ENCODE data around the gene GALR2. TPM values are rescaled to one million over a fixed set of nuclear protein-coding genes. Genes with fewer than 3 reads are reported as not detected.

GALR2 gene
- total RNA-seq, 1 experiment from 2014 or later, result not detected

DNA sequence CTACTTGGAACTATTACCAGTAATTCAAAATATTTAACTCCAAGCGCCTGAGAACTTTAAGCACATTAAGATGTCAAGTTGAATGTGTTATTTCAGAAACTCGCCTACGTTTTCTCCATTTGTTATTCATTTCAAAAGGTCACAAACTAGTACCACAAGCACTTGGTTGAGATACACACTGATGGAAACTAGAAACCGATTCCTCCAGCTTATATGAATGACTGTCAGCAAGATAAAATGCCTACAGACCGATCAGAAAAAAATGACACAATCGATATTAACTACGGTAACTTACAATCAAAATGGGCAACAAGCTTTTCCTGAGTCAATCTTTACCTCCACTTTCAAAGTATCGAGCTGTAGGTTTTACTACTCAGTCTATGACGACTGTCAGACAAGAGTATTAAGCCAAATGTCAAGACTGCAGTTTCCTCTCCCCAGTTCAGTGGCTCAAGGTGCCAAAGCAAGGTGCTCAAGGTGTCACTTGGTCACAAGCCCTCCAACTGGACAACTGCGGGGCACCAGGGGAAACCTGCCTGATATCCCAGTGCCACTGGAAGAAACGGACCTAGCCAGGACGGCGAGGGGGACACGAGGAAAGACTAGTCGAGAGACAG lies 2.9 kb upstream of the GALR2 start:
- no peak for DNase-seq (ENCODE audit: low spot score)
- Histone ChIP-seq H3K4me1 (ENCODE audit: insufficient read depth, low read length, poor library complexity, severe bottlenecking) (peaks cover 18% of the 10 kb centered on the region), H3K4me3 (ENCODE audit: low read depth, low read length, poor library complexity, severe bottlenecking) (peak overlapping the region; percentile 77), H3K36me3 (ENCODE audit: insufficient read depth, low read length, poor library complexity, severe bottlenecking) (peaks cover 10% of the 10 kb centered on the region), H3K27me3 (replicated peaks; ENCODE audit: insufficient read depth, low read depth, low read length, poor library complexity) (peaks cover 34% of the 10 kb centered on the region), H3K27ac (ENCODE audit: low read depth, low read length, poor library complexity, severe bottlenecking) (peak overlapping the region; percentile 88), H3K9me3 (ENCODE audit: low read depth, low read length, poor library complexity, severe bottlenecking) (no peaks in the 10 kb centered on the region)
- no peak for TF ChIP-seq EZH2 (IDR thresholded peaks at IDR 0.05; ENCODE audit: borderline replicate concordance, low read depth, low read length, poor library complexity, severe bottlenecking)
- TF ChIP-seq, protein P1, sequence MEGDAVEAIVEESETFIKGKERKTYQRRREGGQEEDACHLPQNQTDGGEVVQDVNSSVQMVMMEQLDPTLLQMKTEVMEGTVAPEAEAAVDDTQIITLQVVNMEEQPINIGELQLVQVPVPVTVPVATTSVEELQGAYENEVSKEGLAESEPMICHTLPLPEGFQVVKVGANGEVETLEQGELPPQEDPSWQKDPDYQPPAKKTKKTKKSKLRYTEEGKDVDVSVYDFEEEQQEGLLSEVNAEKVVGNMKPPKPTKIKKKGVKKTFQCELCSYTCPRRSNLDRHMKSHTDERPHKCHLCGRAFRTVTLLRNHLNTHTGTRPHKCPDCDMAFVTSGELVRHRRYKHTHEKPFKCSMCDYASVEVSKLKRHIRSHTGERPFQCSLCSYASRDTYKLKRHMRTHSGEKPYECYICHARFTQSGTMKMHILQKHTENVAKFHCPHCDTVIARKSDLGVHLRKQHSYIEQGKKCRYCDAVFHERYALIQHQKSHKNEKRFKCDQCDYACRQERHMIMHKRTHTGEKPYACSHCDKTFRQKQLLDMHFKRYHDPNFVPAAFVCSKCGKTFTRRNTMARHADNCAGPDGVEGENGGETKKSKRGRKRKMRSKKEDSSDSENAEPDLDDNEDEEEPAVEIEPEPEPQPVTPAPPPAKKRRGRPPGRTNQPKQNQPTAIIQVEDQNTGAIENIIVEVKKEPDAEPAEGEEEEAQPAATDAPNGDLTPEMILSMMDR (conservative IDR thresholded peaks at IDR 0.05; ENCODE audit: low read depth, low read length), result no peak
- BruUV-seq (replicated peaks), result TSS peak; percentile 75
- CTCF ChIA-PET, result no interaction called here
- POLR2A ChIA-PET (ENCODE audit: low non-redundant PET), result no interaction called here
- intact Hi-C loops (cut with micrococcal nuclease; ENCODE audit: unreplicated experiment), result loop anchor here (10.0 kb wide), 1 partner anchor 57 kb away; no protein-coding TSS in a partner anchor

DNA sequence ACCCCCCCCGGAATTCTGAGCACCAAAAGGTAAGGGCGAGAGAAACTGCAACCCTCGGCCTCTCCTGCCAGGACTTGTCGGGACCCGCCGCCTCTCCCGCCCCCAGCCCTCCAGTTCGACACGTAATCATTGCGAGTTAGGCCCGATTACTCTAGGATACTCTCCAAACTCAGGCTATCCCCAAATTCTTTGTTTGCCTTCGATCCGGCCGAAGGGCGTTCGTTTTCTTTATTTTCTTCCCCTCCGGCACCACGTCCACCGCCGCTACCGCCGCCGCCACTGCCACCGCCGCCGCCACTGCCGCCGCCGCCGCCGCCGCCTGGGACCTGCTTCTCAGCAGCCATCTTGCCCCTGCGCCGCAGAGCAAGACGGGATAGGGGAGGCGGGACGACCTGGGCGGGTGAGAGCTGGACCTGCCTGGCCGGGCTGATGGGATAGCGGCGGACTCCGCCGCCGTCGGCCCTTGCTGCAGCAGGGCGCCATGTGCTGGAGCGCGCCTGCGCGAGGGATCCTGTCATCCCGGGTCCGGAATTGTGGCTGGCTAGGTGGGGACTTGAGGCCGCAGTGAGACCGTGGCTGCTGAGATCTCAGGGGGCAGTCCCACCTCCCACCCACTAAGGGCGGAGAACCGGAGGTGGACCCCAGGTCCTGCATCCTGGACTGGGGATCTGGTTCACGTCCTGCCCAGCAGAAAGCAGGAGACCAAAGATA lies 2.3 kb upstream of the GALR2 start, which contains the start of gene SRP68:
SRP68 (minus strand) TSS at position 370 of the 711 bp plus-strand sequence; CDS start at position 344, 26 bp downstream.
- ChIA-PET POLR2A (ENCODE audit: low non-redundant PET) (no interaction called here), CTCF (no interaction called here)
- no TSS peak for BruUV-seq (replicated peaks)
- Histone ChIP-seq H3K36me3 (ENCODE audit: insufficient read depth, low read length, poor library complexity, severe bottlenecking) (peaks cover 4% of the 10 kb centered on the region), H3K27ac (ENCODE audit: low read depth, low read length, poor library complexity, severe bottlenecking) (peak within 1 kb of the TSS; percentile 88), H3K9me3 (ENCODE audit: low read depth, low read length, poor library complexity, severe bottlenecking) (no peaks in the 10 kb centered on the region), H3K27me3 (replicated peaks; ENCODE audit: insufficient read depth, low read depth, low read length, poor library complexity) (peaks cover 40% of the 10 kb centered on the region), H3K4me3 (ENCODE audit: low read depth, low read length, poor library complexity, severe bottlenecking) (peak within 1 kb of the TSS; percentile 77), H3K4me1 (ENCODE audit: insufficient read depth, low read length, poor library complexity, severe bottlenecking) (peaks cover 18% of the 10 kb centered on the region)
- TF ChIP-seq, protein P1 (conservative IDR thresholded peaks at IDR 0.05; ENCODE audit: low read depth, low read length), result no peak
- TF ChIP-seq EZH2 (IDR thresholded peaks at IDR 0.05; ENCODE audit: borderline replicate concordance, low read depth, low read length, poor library complexity, severe bottlenecking), result no peak
- intact Hi-C loops (cut with micrococcal nuclease; ENCODE audit: unreplicated experiment), result loop anchor here (10.0 kb wide), 1 partner anchor 58 kb away; no protein-coding TSS in a partner anchor
- peak; percentile 93 for DNase-seq (ENCODE audit: low spot score)

DNA sequence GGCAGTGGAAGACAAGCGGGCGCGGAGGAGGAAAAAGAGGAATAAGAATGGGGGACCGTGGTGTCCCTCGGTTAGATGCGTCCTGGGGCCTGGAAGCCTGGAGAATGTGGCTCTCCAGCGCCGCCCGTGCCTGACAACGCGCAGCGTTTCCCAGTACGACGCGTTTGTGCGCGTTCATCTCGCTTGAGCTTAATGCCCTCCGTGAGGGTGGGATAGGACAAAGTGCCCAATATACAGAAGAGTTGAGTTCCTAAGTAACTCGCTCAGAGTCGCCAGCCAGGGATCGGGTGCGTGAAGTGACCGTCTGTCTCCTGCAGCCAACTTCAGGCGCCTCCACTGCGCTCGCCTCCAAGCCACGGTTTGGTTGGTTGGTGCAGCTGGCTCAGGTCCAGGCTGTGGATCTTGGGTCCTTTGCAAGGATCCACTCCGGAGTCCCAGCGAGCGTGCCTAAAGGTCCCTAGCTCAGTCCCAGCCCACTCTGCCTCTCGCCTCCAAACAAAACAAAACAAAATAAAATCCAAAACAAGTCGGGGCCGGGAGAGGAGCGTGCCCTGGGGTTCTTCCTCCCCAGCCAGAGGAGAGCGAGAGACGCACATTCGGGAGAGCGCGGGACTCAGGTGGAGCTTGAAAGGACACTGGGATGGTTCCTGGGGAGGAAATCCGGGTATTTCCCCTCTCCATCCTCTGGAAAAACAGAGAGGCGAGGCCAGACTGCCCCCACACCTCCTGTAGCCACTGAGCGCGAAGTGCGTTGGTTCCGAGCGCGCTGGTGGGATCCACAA lies 974 bp downstream of the GALR2 start:
- DNase-seq (ENCODE audit: low spot score), result peak; percentile 67
- TF ChIP-seq, protein P1 (conservative IDR thresholded peaks at IDR 0.05; ENCODE audit: low read depth, low read length), result peak; percentile 46
- peak; percentile 21 for TF ChIP-seq EZH2 (IDR thresholded peaks at IDR 0.05; ENCODE audit: borderline replicate concordance, low read depth, low read length, poor library complexity, severe bottlenecking)
- no peak overlapping the region for H3K27ac ChIP-seq (ENCODE audit: low read depth, low read length, poor library complexity, severe bottlenecking)
- peaks cover 17% of the 10 kb centered on the region for H3K4me1 ChIP-seq (ENCODE audit: insufficient read depth, low read length, poor library complexity, severe bottlenecking)
- POLR2A ChIA-PET (ENCODE audit: low non-redundant PET), result no interaction called here
- CTCF ChIA-PET, result interaction anchor here (0.5 kb wide), 1 partner anchor 57 kb away, joined by 3 read pairs; no protein-coding TSS in a partner anchor
- peaks cover 71% of the 10 kb centered on the region for H3K27me3 ChIP-seq (replicated peaks; ENCODE audit: insufficient read depth, low read depth, low read length, poor library complexity)
- BruUV-seq (replicated peaks), result no TSS peak
- H3K36me3 ChIP-seq (ENCODE audit: insufficient read depth, low read length, poor library complexity, severe bottlenecking), result no peaks in the 10 kb centered on the region
- no peaks in the 10 kb centered on the region for H3K9me3 ChIP-seq (ENCODE audit: low read depth, low read length, poor library complexity, severe bottlenecking)
- H3K4me3 ChIP-seq (ENCODE audit: low read depth, low read length, poor library complexity, severe bottlenecking), result peak overlapping the region; percentile 24
- intact Hi-C loops (cut with micrococcal nuclease; ENCODE audit: unreplicated experiment), result loop anchor here (10.0 kb wide), 1 partner anchor 61 kb away; no protein-coding TSS in a partner anchor
